Testis (tissue), 2 donors: ENCODE results near the gene TBCD.

Source experiments
- POLR2A ChIP-seq: fragments of 450-650 bp; IDR thresholded peaks from one replicate; pipeline ENCODE4 v1.6.1; 2017; ENCODE audit warnings: antibody characterized with exemption, mild to moderate bottlenecking, moderate library complexity
- TF ChIP-seq, protein P1 (sequence below), 3 experiments: fragments of 450-650 bp in 2 of 3; fragments of 200-600 bp in 1 of 3; sonication (generic) in 1 of 3; IDR thresholded peaks; one replicate each; pipeline ENCODE4 v1.5.1; 2016 to 2019; ENCODE audit warnings: antibody characterized with exemption in 3 of 3, mild to moderate bottlenecking in 2 of 3, moderate library complexity in 1 of 3

DNA sequence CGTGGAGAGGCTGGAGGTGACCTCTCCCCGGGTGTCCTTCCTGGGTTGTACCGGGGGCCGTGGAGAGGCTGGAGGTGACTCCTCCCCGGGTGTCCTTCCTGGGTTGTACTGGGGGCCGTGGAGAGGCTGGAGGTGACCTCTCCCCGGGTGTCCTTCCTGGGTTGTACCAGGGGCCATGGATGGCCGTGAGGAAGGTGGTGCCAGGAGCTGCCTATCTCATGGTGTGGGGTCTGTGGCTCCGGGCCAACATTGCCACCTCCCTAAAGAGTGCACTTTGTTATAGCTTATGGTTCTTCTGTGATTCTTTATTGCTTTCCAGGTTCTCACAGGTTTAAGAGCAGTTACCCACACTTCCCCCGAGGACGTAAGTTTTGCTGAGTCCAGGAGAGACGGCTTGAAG is 174.2 kb downstream of the TBCD start:
- no peak for TF ChIP-seq POLR2A
- TF ChIP-seq, protein P1, sequence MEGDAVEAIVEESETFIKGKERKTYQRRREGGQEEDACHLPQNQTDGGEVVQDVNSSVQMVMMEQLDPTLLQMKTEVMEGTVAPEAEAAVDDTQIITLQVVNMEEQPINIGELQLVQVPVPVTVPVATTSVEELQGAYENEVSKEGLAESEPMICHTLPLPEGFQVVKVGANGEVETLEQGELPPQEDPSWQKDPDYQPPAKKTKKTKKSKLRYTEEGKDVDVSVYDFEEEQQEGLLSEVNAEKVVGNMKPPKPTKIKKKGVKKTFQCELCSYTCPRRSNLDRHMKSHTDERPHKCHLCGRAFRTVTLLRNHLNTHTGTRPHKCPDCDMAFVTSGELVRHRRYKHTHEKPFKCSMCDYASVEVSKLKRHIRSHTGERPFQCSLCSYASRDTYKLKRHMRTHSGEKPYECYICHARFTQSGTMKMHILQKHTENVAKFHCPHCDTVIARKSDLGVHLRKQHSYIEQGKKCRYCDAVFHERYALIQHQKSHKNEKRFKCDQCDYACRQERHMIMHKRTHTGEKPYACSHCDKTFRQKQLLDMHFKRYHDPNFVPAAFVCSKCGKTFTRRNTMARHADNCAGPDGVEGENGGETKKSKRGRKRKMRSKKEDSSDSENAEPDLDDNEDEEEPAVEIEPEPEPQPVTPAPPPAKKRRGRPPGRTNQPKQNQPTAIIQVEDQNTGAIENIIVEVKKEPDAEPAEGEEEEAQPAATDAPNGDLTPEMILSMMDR (IDR thresholded peaks at IDR 0.05), result no peak
